ENCODE data around the gene HLTF.

HLTF gene

GRCh38 chr3:149055575-149055974 lies 30.8 kb downstream of the HLTF start:
- TF ChIP-seq, protein P1, sequence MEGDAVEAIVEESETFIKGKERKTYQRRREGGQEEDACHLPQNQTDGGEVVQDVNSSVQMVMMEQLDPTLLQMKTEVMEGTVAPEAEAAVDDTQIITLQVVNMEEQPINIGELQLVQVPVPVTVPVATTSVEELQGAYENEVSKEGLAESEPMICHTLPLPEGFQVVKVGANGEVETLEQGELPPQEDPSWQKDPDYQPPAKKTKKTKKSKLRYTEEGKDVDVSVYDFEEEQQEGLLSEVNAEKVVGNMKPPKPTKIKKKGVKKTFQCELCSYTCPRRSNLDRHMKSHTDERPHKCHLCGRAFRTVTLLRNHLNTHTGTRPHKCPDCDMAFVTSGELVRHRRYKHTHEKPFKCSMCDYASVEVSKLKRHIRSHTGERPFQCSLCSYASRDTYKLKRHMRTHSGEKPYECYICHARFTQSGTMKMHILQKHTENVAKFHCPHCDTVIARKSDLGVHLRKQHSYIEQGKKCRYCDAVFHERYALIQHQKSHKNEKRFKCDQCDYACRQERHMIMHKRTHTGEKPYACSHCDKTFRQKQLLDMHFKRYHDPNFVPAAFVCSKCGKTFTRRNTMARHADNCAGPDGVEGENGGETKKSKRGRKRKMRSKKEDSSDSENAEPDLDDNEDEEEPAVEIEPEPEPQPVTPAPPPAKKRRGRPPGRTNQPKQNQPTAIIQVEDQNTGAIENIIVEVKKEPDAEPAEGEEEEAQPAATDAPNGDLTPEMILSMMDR (conservative IDR thresholded peaks at IDR 0.05; ENCODE audit: low read depth) = no peak
- POLR2A ChIA-PET (ENCODE audit: low non-redundant PET) = no interaction called here
- DNase-seq (ENCODE audit: low spot score) = no peak
- no peak overlapping the region for H3K27ac ChIP-seq
- CTCF ChIA-PET = no interaction called here

GRCh38 chr3:149044339-149045083 lies 41.8 kb downstream of the HLTF start:
- no peak for DNase-seq (ENCODE audit: low spot score)
- TF ChIP-seq, protein P1 (conservative IDR thresholded peaks at IDR 0.05; ENCODE audit: low read depth) = no peak
- no peak overlapping the region for H3K27ac ChIP-seq
- ChIA-PET CTCF (interaction anchor here (0.5 kb wide), 1 partner anchor 244 kb away, joined by 3 read pairs; no protein-coding TSS in a partner anchor), POLR2A (ENCODE audit: low non-redundant PET) (no interaction called here)

GRCh38 chr3:149042789-149043386 lies 43.4 kb downstream of the HLTF start:
- ChIA-PET CTCF (interaction anchor here (0.7 kb wide), 1 partner anchor 229 kb away, joined by 3 read pairs; no protein-coding TSS in a partner anchor), POLR2A (ENCODE audit: low non-redundant PET) (interaction anchor here (0.7 kb wide), 1 partner anchor 9 kb away, joined by 4 read pairs; no protein-coding TSS in a partner anchor)
- no peak overlapping the region for H3K27ac ChIP-seq
- TF ChIP-seq, protein P1 (conservative IDR thresholded peaks at IDR 0.05; ENCODE audit: low read depth) = no peak
- DNase-seq (ENCODE audit: low spot score) = no peak

DNA sequence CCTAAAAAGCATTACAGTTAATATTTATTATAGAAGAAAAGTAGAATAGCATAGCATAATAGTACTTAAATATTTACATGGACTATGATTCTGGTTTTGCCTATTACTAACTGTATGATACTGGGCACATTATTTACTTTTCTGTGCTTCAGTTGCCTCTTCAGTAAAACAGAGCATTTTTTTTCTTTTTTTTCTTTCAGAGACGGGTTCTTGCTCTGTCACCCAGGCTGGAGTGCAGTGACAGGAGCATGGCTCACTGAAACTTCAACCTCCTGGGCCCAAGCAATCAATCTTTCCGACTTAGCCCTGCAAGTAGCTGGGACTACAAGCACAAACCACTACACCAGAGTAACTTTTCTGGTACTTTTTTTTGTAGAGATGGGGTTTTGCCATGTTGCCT lies 48.0 kb downstream of the HLTF start:
- no peak for DNase-seq (ENCODE audit: low spot score)
- POLR2A ChIA-PET (ENCODE audit: low non-redundant PET) = no interaction called here
- TF ChIP-seq, protein P1 (conservative IDR thresholded peaks at IDR 0.05; ENCODE audit: low read depth) = no peak
- CTCF ChIA-PET = interaction anchor here (0.7 kb wide), 1 partner anchor 28 kb away, joined by 3 read pairs; no protein-coding TSS in a partner anchor
- H3K27ac ChIP-seq = no peak overlapping the region

DNA sequence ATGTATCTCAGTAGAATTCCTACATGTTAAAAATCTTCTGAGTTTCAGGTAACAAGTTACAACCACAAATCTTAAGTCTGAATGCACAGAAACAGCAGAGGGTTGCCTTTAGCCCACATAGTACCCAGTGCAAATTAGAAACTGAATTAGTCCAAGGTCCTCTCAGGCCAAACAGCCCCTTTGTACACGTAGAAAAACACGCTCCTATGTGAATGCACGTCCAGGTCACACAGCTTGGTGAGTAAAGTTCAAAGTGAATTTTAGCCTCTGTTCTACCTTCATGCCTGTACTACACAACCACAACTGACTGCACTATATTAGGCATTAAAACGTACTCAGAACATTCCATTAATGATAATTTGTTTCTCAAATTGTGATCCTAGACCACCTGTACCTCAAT lies 48.6 kb downstream of the HLTF start:
- ChIA-PET CTCF (no interaction called here), POLR2A (ENCODE audit: low non-redundant PET) (no interaction called here)
- TF ChIP-seq, protein P1 (conservative IDR thresholded peaks at IDR 0.05; ENCODE audit: low read depth) = no peak
- H3K27ac ChIP-seq = no peak overlapping the region
- DNase-seq (ENCODE audit: low spot score) = no peak

GRCh38 chr3:149031096-149031495 lies 55.2 kb downstream of the HLTF start:
- TF ChIP-seq, protein P1 (conservative IDR thresholded peaks at IDR 0.05; ENCODE audit: low read depth) = no peak
- ChIA-PET CTCF (interaction anchor here (0.6 kb wide), 1 partner anchor 88 kb away, joined by 3 read pairs; no protein-coding TSS in a partner anchor), POLR2A (ENCODE audit: low non-redundant PET) (no interaction called here)
- DNase-seq (ENCODE audit: low spot score) = no peak
- no peak overlapping the region for H3K27ac ChIP-seq
